Measurements from ENCODE around the gene GPATCH2L. TPM values are rescaled to one million over a fixed set of nuclear protein-coding genes. Genes with fewer than 3 reads are reported as not detected.

GPATCH2L gene
- total and polyA plus RNA-seq, 7 donors, result 6.2 to 42.6 (median 29.9) TPM

DNA sequence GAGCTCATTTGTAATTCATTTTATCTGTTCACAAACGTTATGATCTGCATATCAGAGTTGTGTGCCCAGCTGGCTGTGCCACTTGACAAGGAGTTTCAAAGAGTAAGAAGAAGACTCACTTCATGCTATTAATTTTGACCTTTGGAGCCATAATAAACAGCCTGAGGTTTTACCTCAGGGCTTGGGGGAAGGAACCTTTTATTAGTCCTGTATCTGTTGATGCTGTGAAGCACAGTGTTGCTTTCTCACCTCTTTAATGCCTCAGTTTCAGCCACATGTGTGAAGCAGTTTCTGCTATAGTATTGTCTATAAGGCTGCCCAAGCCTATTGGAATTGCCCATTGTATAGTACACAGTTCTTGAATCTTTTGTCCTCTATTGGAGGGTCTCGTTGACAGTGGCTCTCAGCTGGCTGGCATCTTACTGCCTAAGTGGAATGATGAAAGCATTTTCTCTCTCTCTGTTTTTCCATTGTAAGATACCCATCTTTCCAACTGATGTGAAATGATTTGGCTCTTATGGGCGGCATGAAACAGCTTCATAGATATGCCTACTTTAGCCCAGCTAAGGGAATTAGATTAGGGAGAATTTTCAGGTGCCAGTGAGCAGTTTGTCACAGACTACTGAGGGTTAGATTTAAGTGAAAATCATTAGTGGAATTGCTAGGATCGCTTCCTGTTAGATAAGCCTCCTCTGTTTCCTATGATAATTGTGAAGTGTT, 34.7 kb downstream of the GPATCH2L start:
- no peak for ATAC-seq
- 69 to 71% (median 69%) methylated on average over 4 of the region's 4 CpGs for WGBS, 3 donors
- Histone ChIP-seq H3K27ac (no peak overlapping the region), H3K36me3 (ENCODE audit: insufficient read depth in 1 of 2, low read depth in 1 of 2) (peaks cover 0 to 76% of the 10 kb centered on the region in 2 donors), H3K27me3 (ENCODE audit: insufficient read depth in 3 of 3, low read length in 2 of 3) (no peaks in the 10 kb centered on the region), H3K4me1 (no peaks in the 10 kb centered on the region), H3K4me3 (no peak overlapping the region), H3K9me3 (no peaks in the 10 kb centered on the region)
- intact Hi-C loops (cut with DNase I), result no loop called here
- TF ChIP-seq, protein P1, sequence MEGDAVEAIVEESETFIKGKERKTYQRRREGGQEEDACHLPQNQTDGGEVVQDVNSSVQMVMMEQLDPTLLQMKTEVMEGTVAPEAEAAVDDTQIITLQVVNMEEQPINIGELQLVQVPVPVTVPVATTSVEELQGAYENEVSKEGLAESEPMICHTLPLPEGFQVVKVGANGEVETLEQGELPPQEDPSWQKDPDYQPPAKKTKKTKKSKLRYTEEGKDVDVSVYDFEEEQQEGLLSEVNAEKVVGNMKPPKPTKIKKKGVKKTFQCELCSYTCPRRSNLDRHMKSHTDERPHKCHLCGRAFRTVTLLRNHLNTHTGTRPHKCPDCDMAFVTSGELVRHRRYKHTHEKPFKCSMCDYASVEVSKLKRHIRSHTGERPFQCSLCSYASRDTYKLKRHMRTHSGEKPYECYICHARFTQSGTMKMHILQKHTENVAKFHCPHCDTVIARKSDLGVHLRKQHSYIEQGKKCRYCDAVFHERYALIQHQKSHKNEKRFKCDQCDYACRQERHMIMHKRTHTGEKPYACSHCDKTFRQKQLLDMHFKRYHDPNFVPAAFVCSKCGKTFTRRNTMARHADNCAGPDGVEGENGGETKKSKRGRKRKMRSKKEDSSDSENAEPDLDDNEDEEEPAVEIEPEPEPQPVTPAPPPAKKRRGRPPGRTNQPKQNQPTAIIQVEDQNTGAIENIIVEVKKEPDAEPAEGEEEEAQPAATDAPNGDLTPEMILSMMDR (IDR thresholded peaks at IDR 0.05), result no peak
- DNase-seq, result no peak

DNA sequence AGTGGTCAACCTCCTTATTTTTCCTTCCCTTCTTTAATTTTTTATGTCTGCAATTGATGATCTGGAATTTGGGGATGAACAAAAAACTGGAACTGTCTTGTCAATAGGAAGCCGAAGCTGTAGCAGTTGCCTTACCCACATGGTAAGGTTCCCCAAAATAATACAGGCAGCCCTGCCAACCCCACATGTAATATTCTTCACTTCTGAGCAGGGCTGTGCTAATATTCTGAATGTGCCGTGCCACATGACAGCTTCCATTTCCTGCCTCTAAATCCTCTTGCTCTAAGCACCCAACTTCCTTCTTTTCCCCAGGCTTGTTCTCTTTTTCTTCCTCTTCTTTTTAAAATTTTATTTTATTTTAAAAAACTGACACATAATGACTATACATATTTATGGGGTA, 39.6 kb downstream of the GPATCH2L start:
- WGBS, 3 donors, result 86 to 92% (median 88%) methylated on average over 2 of the region's 2 CpGs
- Histone ChIP-seq H3K4me1 (no peaks in the 10 kb centered on the region), H3K27ac (no peak overlapping the region), H3K4me3 (no peak overlapping the region), H3K9me3 (no peaks in the 10 kb centered on the region), H3K27me3 (ENCODE audit: insufficient read depth in 3 of 3, low read length in 2 of 3) (no peaks in the 10 kb centered on the region), H3K36me3 (ENCODE audit: insufficient read depth in 1 of 2, low read depth in 1 of 2) (peaks cover 5 to 78% of the 10 kb centered on the region in 2 donors)
- intact Hi-C loops (cut with DNase I), result no loop called here
- ATAC-seq (peak in 1 of 4 donors; percentile 41), DNase-seq (no peak)
- TF ChIP-seq, protein P1 (IDR thresholded peaks at IDR 0.05), result no peak

DNA sequence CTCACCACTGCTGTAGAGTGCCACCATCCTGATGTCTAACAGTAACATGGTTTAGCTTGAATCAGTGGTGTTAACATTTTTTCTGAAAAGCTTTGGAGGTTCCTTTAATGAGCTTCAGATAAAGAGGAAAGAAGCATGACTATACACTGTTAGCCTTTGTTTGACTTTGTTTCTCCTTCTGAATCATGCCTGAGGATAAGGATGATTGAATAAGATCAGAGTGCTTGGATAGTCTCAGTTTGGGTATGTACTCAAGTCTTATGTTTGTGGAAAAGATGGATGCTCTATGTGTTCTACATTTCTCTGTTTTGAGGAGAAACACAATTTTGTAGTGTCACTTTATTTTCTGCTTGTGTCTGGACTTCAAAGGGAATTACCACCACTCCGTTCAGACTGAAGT, 42.0 kb downstream of the GPATCH2L start:
- DNase-seq, result no peak
- Histone ChIP-seq H3K4me1 (no peaks in the 10 kb centered on the region), H3K9me3 (no peaks in the 10 kb centered on the region), H3K27me3 (ENCODE audit: insufficient read depth in 3 of 3, low read length in 2 of 3) (no peaks in the 10 kb centered on the region), H3K27ac (no peak overlapping the region), H3K36me3 (ENCODE audit: insufficient read depth in 1 of 2, low read depth in 1 of 2) (peaks cover 5 to 90% of the 10 kb centered on the region in 2 donors), H3K4me3 (no peak overlapping the region)
- ATAC-seq, result no peak
- WGBS, 3 donors, result 68 to 79% (median 75%) methylated on average over 1 of the region's 1 CpG
- intact Hi-C loops (cut with DNase I), result no loop called here
- TF ChIP-seq, protein P1 (IDR thresholded peaks at IDR 0.05), result no peak

DNA sequence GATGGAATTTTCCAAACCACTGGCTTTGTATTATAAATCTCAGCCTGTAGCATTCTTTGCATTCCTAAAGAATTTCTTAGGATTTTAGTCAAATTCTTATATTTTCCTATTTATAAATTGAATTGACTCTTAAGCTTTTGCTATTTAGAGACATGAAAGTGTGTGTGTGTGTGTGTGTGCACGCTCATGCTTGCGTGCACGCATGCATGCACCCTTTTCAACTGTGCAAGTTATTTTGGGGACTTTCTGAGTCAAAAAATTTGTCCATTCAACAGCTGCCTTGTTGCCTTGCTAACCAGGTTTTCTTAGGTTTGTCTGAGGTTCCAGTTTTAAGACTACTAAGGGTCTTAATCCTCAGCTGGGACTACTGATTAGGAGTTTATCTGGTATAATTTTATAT, 42.6 kb downstream of the GPATCH2L start:
- H3K4me1 ChIP-seq, result no peaks in the 10 kb centered on the region
- no peaks in the 10 kb centered on the region for H3K27me3 ChIP-seq (ENCODE audit: insufficient read depth in 3 of 3, low read length in 2 of 3)
- intact Hi-C loops (cut with DNase I), result no loop called here
- no peak for DNase-seq
- TF ChIP-seq, protein P1 (IDR thresholded peaks at IDR 0.05), result no peak
- WGBS, 3 donors, result 73 to 89% (median 88%) methylated on average over 3 of the region's 3 CpGs
- H3K4me3 ChIP-seq, result no peak overlapping the region
- H3K36me3 ChIP-seq (ENCODE audit: insufficient read depth in 1 of 2, low read depth in 1 of 2), result peaks cover 5 to 92% of the 10 kb centered on the region in 2 donors
- H3K9me3 ChIP-seq, result no peaks in the 10 kb centered on the region
- H3K27ac ChIP-seq, result no peak overlapping the region
- no peak for ATAC-seq

DNA sequence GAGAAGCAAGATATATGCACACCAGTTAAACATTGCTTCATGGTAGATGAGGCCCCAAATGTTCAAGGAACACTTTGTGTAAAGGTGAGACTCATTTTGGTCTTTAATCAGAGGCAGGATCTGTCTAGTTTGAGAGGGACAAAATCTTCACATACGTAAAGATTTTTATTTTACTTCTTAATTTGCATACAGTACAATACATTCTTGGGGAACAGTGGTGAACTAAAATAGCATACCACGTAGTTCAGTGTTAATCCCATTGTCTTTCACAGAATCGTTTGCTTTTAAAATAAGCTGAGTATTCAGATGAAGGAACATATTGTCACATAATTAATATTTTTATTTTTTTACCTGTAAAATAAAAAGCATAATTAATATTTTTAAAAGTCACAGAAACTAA, 43.3 kb downstream of the GPATCH2L start:
- DNase-seq (no peak), ATAC-seq (no peak)
- Histone ChIP-seq H3K27ac (no peak overlapping the region), H3K4me1 (no peaks in the 10 kb centered on the region), H3K4me3 (no peak overlapping the region), H3K27me3 (ENCODE audit: insufficient read depth in 3 of 3, low read length in 2 of 3) (no peaks in the 10 kb centered on the region), H3K36me3 (ENCODE audit: insufficient read depth in 1 of 2, low read depth in 1 of 2) (peaks cover 5 to 92% of the 10 kb centered on the region in 2 donors), H3K9me3 (no peaks in the 10 kb centered on the region)
- TF ChIP-seq, protein P1 (IDR thresholded peaks at IDR 0.05), result no peak
- 87 to 91% (median 91%) methylated on average over 3 of the region's 3 CpGs for WGBS, 3 donors
- intact Hi-C loops (cut with DNase I), result no loop called here

Data from psoas muscle (tissue), 8 donors.